ENCODE data around the gene TMEM187.

GRCh38 chrX:153968255-153968654 is 4.3 kb upstream of the TMEM187 start:
- TF ChIP-seq, protein P1, sequence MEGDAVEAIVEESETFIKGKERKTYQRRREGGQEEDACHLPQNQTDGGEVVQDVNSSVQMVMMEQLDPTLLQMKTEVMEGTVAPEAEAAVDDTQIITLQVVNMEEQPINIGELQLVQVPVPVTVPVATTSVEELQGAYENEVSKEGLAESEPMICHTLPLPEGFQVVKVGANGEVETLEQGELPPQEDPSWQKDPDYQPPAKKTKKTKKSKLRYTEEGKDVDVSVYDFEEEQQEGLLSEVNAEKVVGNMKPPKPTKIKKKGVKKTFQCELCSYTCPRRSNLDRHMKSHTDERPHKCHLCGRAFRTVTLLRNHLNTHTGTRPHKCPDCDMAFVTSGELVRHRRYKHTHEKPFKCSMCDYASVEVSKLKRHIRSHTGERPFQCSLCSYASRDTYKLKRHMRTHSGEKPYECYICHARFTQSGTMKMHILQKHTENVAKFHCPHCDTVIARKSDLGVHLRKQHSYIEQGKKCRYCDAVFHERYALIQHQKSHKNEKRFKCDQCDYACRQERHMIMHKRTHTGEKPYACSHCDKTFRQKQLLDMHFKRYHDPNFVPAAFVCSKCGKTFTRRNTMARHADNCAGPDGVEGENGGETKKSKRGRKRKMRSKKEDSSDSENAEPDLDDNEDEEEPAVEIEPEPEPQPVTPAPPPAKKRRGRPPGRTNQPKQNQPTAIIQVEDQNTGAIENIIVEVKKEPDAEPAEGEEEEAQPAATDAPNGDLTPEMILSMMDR (IDR thresholded peaks at IDR 0.05): no peak
- TF ChIP-seq ZFX (IDR thresholded peaks at IDR 0.05; ENCODE audit: borderline replicate concordance): no peak

Data from 22Rv1 (cell line).